Left lung (tissue), 10 donors: ENCODE results near the gene CDHR1. TPM values are rescaled to one million over a fixed set of nuclear protein-coding genes. Genes with fewer than 3 reads are reported as not detected.

ENCODE experiments used
- ATAC-seq: fragments of 200-7000 bp; cut with Tn5 transposase; one replicate; pipeline ENCODE4 v1.9.1; 2020; ENCODE audit warnings: moderate library complexity
- DNase-seq, 4 donors: peaks; one replicate each; pipeline ENCODE4 v3.0.0-alpha.2; 2013 to 2020
- H3K27ac ChIP-seq, 2 donors: fragments of 200-600 bp; sonication (generic) in 1 of 2; one replicate each; pipeline versions ENCODE4 v1.5.0 to v1.8.0; 2020 to 2021
- H3K27me3 ChIP-seq, 2 donors: fragments of 200-600 bp; sonication (generic) in 1 of 2; one replicate each; pipeline versions ENCODE4 v1.5.0 to v1.8.0; 2020 to 2021
- H3K36me3 ChIP-seq, 2 donors: fragments of 200-600 bp; sonication (generic) in 1 of 2; one replicate each; pipeline versions ENCODE4 v1.5.0 to v1.8.0; 2020 to 2021
- H3K4me1 ChIP-seq, 2 donors: fragments of 200-600 bp; one replicate each; pipeline ENCODE4 v1.8.0; 2021
- H3K4me3 ChIP-seq, 2 donors: fragments of 200-600 bp; sonication (generic) in 1 of 2; one replicate each; pipeline versions ENCODE4 v1.5.0 to v1.8.0; 2020 to 2021; ENCODE audit warnings: mild to moderate bottlenecking in 1 of 2
- H3K9me3 ChIP-seq, 2 donors: fragments of 200-600 bp; sonication (generic) in 1 of 2; one replicate each; pipeline versions ENCODE4 v1.5.0 to v1.8.0; 2020 to 2021
- intact Hi-C, 2 donors: fragments of 100-400 bp; cut with DNase I; formaldehyde crosslinking; loops; one replicate each; pipeline versions ENCODE4 v1.11.2 to v1.14.2; 2022
- polyA plus RNA-seq, 6 donors: library from polyadenylated mRNA; unstranded; fragments of 120-200 nt; gene quantifications; one replicate each; pipeline ENCODE4 v1.2.1, GENCODE V29; 2013; ENCODE audit not compliant: insufficient read length in 6 of 6
- total RNA-seq, 2 donors: library from RNA; stranded (reverse); fragmentation: NEBNext Ultra II Directional; extraction: Animal tissue kit (Norgen Biotek cat#: 25700); gene quantifications; one replicate each; pipeline ENCODE4 v1.2.1, GENCODE V29; 2021
- TF ChIP-seq, protein P1 (sequence below), 2 donors: fragments of 200-600 bp; sonication (generic) in 1 of 2; IDR thresholded peaks; one replicate each; pipeline versions ENCODE4 v1.5.0 to v1.8.0; 2021; ENCODE audit warnings: antibody characterized with exemption in 2 of 2
- donor health status: DM: no; HTN: yes; CAD: no.
- donor health status: DM: no; HTN: no; CAD: no.

CDHR1 gene
- total and polyA plus RNA-seq, 8 donors, result 0.10 to 0.94 (median 0.31) TPM

DNA sequence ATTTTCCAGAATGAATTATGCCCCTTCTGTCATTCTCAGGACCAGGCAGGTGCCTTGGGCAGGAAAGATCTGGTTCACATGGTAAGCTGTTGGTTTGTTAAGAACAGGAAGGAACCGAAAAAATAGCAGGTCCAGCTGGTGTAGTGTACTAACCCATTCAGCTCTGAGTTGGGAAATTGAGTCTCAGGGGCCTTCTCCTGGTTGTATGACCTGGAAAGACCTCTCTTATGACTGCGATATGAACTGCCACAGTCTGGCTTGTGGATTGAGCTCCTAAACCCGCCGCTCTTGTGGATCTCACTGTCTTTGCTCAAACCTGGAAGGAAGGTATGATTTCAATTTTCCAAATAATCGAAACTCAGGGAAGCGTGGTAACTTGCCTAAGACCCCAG lies 42.5 kb downstream of the CDHR1 start:
- ATAC-seq, result no peak
- Histone ChIP-seq H3K27me3 (peaks cover 0 to 29% of the 10 kb centered on the region in 2 donors), H3K9me3 (no peaks in the 10 kb centered on the region), H3K36me3 (no peaks in the 10 kb centered on the region), H3K4me3 (no peak overlapping the region), H3K4me1 (no peaks in the 10 kb centered on the region), H3K27ac (no peak overlapping the region)
- DNase-seq, result no peak
- intact Hi-C loops, result no loop called here
- TF ChIP-seq, protein P1, sequence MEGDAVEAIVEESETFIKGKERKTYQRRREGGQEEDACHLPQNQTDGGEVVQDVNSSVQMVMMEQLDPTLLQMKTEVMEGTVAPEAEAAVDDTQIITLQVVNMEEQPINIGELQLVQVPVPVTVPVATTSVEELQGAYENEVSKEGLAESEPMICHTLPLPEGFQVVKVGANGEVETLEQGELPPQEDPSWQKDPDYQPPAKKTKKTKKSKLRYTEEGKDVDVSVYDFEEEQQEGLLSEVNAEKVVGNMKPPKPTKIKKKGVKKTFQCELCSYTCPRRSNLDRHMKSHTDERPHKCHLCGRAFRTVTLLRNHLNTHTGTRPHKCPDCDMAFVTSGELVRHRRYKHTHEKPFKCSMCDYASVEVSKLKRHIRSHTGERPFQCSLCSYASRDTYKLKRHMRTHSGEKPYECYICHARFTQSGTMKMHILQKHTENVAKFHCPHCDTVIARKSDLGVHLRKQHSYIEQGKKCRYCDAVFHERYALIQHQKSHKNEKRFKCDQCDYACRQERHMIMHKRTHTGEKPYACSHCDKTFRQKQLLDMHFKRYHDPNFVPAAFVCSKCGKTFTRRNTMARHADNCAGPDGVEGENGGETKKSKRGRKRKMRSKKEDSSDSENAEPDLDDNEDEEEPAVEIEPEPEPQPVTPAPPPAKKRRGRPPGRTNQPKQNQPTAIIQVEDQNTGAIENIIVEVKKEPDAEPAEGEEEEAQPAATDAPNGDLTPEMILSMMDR (IDR thresholded peaks at IDR 0.05), result no peak

DNA sequence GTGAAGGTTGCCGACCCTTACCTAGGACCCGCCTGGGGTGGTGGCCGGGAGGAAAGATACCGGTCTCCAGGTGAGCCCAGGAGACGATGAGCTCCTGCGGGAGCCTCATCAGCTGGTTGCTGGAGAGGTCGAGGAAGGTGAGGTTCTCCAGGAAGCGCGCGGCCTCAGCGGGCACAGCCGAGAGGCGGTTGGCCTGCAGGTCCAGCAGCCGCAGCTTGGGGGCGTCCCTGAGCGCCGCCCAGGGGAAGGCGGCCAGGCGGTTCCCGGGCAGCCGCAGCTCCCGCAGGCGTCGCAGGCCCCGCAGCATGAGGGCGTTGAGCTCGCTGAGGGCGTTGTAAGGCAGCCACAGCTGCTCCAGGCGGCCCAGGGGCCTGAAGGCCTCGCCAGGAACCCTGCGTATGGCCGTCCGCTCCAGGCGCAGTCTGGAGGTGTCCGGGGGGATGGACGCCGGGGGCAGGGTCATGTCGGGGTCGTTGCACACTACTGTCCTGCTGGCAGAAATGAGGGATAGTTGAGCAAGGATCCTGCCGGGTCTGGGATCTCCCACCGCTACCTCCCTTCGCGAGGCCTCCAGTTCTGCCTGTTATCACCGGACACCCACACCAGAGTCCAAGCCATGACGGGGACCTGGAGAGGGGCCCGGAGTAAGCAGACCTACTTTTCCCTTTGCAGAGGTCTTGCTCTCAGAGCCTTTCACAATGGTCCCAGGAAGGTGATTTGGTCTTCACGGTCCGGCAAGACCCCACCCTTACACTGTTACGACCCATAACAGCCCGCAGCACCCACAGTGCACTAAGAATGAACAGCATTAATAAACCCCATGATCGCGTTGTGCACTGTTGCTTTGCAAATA lies 43.1 kb downstream of the CDHR1 start:
- no peak overlapping the region for H3K27ac ChIP-seq
- H3K27me3 ChIP-seq, result peaks cover 0 to 29% of the 10 kb centered on the region in 2 donors
- ATAC-seq (no peak), DNase-seq (no peak)
- no peaks in the 10 kb centered on the region for H3K36me3 ChIP-seq
- TF ChIP-seq, protein P1 (IDR thresholded peaks at IDR 0.05), result no peak
- no peaks in the 10 kb centered on the region for H3K4me1 ChIP-seq
- H3K4me3 ChIP-seq, result no peak overlapping the region
- no peaks in the 10 kb centered on the region for H3K9me3 ChIP-seq
- intact Hi-C loops, result no loop called here

DNA sequence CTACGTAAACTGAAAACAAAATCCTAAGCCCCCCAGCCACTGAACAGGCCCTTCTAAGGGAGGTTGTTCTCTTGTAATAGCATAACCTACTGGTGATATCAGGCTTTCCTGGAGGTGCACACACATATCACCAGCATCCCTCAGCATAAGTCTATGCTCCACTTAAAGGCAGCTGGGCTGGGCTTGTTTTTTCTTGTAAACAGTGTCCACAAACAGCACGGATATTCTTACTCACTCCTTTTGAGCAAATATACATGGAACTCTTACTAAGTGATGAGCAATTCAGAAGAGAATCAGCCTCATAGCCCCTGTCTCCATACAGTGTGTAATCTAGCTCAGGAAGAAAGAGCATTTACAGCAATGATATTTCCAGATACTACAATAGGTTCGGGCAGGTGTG lies 44.6 kb downstream of the CDHR1 start:
- no peak for ATAC-seq

DNA sequence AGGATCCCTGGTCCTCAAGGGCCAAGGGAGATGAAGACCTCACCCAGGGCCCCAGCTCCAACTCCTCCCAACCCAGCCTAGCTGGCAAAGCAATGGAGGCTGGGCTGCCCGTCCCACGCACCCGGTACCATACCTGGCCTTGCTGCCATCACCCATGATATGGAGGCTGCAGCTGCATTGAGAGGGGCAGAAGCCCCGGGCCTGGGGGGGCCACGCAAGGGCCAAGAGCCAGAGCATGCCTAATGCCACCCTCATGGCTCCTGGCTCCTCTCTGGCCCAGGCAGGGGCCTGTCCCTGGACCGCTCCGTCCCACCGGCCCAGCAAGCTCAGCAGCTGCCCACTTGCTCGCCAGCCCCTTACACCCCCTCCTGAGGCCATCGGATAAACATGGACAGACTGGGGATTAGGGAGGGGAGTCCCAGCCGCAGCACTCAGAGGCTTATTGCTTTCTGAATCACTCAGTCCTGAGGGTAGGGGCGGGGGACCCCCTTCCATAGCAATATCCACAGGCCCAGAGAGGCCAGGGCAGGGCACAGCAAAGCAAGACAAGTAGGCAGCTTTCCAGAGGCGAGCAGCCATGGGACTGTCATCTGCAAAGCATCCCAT lies 47.0 kb downstream of the CDHR1 start, which contains the start of gene LRIT1:
Gene LRIT1 (minus strand): TSS at position 362 of the 606 bp plus-strand sequence. CDS start 107 bp downstream, at position 255.
- Histone ChIP-seq H3K27me3 (peaks cover 0 to 18% of the 10 kb centered on the region in 2 donors), H3K27ac (no peak within 1 kb of the TSS), H3K36me3 (no peaks in the 10 kb centered on the region), H3K9me3 (no peaks in the 10 kb centered on the region), H3K4me1 (no peaks in the 10 kb centered on the region), H3K4me3 (no peak within 1 kb of the TSS)
- intact Hi-C loops, result no loop called here
- DNase-seq, result no peak
- ATAC-seq, result no peak
- TF ChIP-seq, protein P1 (IDR thresholded peaks at IDR 0.05), result no peak

More for the DNA sequence above, 44.6 kb downstream of the CDHR1 start:
- no peak for DNase-seq
- Histone ChIP-seq H3K4me3 (no peak overlapping the region), H3K27ac (no peak overlapping the region), H3K27me3 (peaks cover 0 to 29% of the 10 kb centered on the region in 2 donors), H3K36me3 (no peaks in the 10 kb centered on the region), H3K4me1 (no peaks in the 10 kb centered on the region), H3K9me3 (no peaks in the 10 kb centered on the region)
- TF ChIP-seq, protein P1 (IDR thresholded peaks at IDR 0.05), result no peak
- intact Hi-C loops, result no loop called here

DNA sequence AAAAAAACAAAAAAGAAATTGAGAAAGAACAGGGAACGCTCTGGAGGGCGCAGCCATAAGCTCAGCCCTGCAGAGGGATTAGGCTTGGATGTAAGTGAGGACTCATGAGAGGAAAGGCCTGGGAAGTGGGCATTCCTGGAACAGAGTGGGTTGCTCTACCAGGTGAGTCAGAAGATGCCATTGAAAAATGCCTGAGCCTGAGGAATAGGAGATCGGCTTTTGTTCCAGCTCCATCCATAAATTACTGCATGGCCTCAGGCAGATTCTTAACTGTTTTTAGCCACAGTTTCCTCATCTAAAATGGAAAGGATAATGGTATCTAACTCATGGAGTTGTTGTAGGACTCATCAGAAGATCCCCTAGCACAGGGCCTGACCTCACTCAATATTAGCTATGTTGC lies 49.4 kb downstream of the CDHR1 start:
- Histone ChIP-seq H3K9me3 (no peaks in the 10 kb centered on the region), H3K36me3 (no peaks in the 10 kb centered on the region), H3K4me3 (no peak overlapping the region), H3K27ac (no peak overlapping the region), H3K4me1 (no peaks in the 10 kb centered on the region), H3K27me3 (no peaks in the 10 kb centered on the region)
- TF ChIP-seq, protein P1 (IDR thresholded peaks at IDR 0.05), result no peak
- intact Hi-C loops, result no loop called here
- no peak for DNase-seq
- ATAC-seq, result no peak
